Heart right ventricle (tissue), 16 donors: Measurements from ENCODE around the gene ERG28. TPM values are rescaled to one million over a fixed set of nuclear protein-coding genes. Genes with fewer than 3 reads are reported as not detected.

Experiments
- ATAC-seq, 8 donors: fragments of 200-7000 bp; cut with Tn5 transposase; one replicate each; pipeline ENCODE4 v1.9.1; 2020; ENCODE audit warnings: mild to moderate bottlenecking in 8 of 8, moderate library complexity in 8 of 8, moderate number of reproducible peaks in 1 of 8
- DNase-seq, 2 donors: peaks; one replicate each; pipeline ENCODE4 v3.0.0-alpha.2; 2020
- H3K27ac ChIP-seq, 10 donors: fragments of 200-600 bp; sonication (generic) in 2 of 10; one replicate each; pipeline versions ENCODE4 v1.5.0 to v1.8.0; 2020 to 2022; ENCODE audit warnings: mild to moderate bottlenecking in 3 of 10
- H3K27me3 ChIP-seq, 7 donors: fragments of 200-600 bp; one replicate each; pipeline ENCODE4 v1.8.0; 2021 to 2022; ENCODE audit warnings: mild to moderate bottlenecking in 2 of 7
- H3K36me3 ChIP-seq, 9 donors: fragments of 200-600 bp; sonication (generic) in 1 of 9; one replicate each; pipeline versions ENCODE4 v1.5.0 to v1.8.0; 2020 to 2022; ENCODE audit warnings: mild to moderate bottlenecking in 2 of 9
- H3K4me1 ChIP-seq, 9 donors: fragments of 200-600 bp; sonication (generic) in 1 of 9; one replicate each; pipeline versions ENCODE4 v1.5.0 to v1.8.0; 2020 to 2022; ENCODE audit warnings: mild to moderate bottlenecking in 4 of 9
- H3K4me3 ChIP-seq, 10 donors: fragments of 200-600 bp; sonication (generic) in 2 of 10; one replicate each; pipeline versions ENCODE4 v1.5.0 to v1.8.0; 2020 to 2022; ENCODE audit warnings: mild to moderate bottlenecking in 7 of 10, moderate library complexity in 2 of 10
- H3K9me3 ChIP-seq, 11 donors: fragments of 200-600 bp in 10 of 11; sonication (generic) in 2 of 11; one replicate each; pipeline versions ENCODE4 v1.5.0 to v1.8.0; 2013 to 2022; ENCODE audit warnings: mild to moderate bottlenecking in 2 of 11, control low read depth in 1 of 11, moderate library complexity in 1 of 11
- WGBS, 2 donors: extraction: QIAGEN DNeasy Blood & Tissue Kit; methylation state at CpG; one replicate each; pipeline ENCODE4 v1.1.7; 2013; ENCODE audit warnings: inconsistent platforms in 1 of 2; 5-methylcytosine and 5-hydroxymethylcytosine counted together
- intact Hi-C, 10 donors: fragments of 100-400 bp; cut with DNase I; formaldehyde crosslinking; loops; one replicate each; pipeline versions ENCODE4 v1.11.1 to v1.14.2; 2022
- polyA plus RNA-seq, 2 donors: library from polyadenylated mRNA; stranded (reverse); fragments of 200-250 nt; gene quantifications; one replicate each; pipeline ENCODE4 v1.2.3, GENCODE V29; 2013
- total RNA-seq, 10 donors: library from RNA; stranded (reverse); fragmentation: NEBNext Ultra II Directional in 3 of 10; extraction: Animal tissue kit (Norgen Biotek cat#: 25700) in 3 of 10; gene quantifications; one replicate each; pipeline versions ENCODE4 v1.2.1 to v1.2.4, GENCODE V29; 2021 to 2023
- TF ChIP-seq, protein P1 (sequence below), 9 donors: fragments of 200-600 bp; sonication (generic) in 2 of 9; IDR thresholded peaks; one replicate each; pipeline versions ENCODE4 v1.5.0 to v1.8.0; 2021 to 2022; ENCODE audit warnings: antibody characterized with exemption in 9 of 9, mild to moderate bottlenecking in 5 of 9, moderate library complexity in 1 of 9
- donor health status: Arrhythmogenic right ventricular cardiomyopathy.
- donor health status: ischemic (EF 13 %, LVEDD 7.1; RV severe dilation, severe dysfunction).
- donor health status: healthy with polysubstance abuse.
- donor health status: DM: no; HTN: yes; CAD: no.
- donor health status: DM: no; HTN: no; CAD: no.
- donor health status: ischemic (EF 25% LVEDD 6.9; RV normal size, moderate dysfunction).
- donor health status: ischemic (EF 25% LVEDD 5.7; RV mildly dilated, moderate dysfunction).
- donor health status: healthy.
- donor health status: DM: yes; HTN: yes; CAD: no.
- donor health status: Ischemic cardiomyopathy.
- donor health status: ischemic (EF 35%, LVEDD 5.7; RV mildly dilated, moderate dysfunction).
- donor health status: nonischemic (EF 11% LVEDD 7.7; RV severe dilation, severe dysfunction).
- donor health status: DM: yes; HTN: yes; CAD: no.
- donor health status: PGD.
- donor health status: ischemic (EF 29% LVEDD 5.4; RV normal size, mild dysfunction).
- donor health status: nonischemic (EF 23%, LVEDD 6.1; RV moderate dilation, normal function).

ERG28 gene
- total and polyA plus RNA-seq, 12 donors, result 6.3 to 14.6 (median 6.9) TPM

DNA sequence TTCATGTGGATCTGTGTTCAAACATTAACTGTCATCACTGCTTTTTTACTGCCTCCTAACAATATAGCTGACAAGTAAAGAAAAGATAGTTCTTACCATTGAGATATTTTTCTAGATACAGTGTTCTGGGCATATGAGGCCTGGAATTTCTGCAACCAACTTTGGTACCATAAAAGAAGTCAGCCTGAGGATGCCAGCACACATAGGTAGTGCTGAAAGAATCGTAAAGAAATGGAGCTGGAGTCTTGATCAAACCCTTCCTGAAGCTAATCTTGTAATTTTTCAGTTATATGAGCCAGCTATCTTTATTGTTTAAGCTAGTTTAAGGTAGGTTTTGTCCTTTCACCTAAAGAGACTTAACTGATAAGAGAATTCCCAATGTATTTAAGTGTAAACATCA lies 11.3 kb downstream of the ERG28 start:
- no peak for ATAC-seq
- intact Hi-C loops, result no loop called here
- Histone ChIP-seq H3K4me1 (peaks cover 0 to 22% (median 10%) of the 10 kb centered on the region in 9 donors), H3K27ac (peak overlapping the region in 3 of 10 donors; percentile 52 to 77 (median 55)), H3K4me3 (no peak overlapping the region), H3K27me3 (no peaks in the 10 kb centered on the region), H3K9me3 (no peaks in the 10 kb centered on the region), H3K36me3 (peaks cover 0 to 75% (median 21%) of the 10 kb centered on the region in 9 donors)
- 91 to 100% methylated on average over 1 of the region's 1 CpG for WGBS, 2 donors
- TF ChIP-seq, protein P1, sequence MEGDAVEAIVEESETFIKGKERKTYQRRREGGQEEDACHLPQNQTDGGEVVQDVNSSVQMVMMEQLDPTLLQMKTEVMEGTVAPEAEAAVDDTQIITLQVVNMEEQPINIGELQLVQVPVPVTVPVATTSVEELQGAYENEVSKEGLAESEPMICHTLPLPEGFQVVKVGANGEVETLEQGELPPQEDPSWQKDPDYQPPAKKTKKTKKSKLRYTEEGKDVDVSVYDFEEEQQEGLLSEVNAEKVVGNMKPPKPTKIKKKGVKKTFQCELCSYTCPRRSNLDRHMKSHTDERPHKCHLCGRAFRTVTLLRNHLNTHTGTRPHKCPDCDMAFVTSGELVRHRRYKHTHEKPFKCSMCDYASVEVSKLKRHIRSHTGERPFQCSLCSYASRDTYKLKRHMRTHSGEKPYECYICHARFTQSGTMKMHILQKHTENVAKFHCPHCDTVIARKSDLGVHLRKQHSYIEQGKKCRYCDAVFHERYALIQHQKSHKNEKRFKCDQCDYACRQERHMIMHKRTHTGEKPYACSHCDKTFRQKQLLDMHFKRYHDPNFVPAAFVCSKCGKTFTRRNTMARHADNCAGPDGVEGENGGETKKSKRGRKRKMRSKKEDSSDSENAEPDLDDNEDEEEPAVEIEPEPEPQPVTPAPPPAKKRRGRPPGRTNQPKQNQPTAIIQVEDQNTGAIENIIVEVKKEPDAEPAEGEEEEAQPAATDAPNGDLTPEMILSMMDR (IDR thresholded peaks at IDR 0.05), result no peak
- no peak for DNase-seq

DNA sequence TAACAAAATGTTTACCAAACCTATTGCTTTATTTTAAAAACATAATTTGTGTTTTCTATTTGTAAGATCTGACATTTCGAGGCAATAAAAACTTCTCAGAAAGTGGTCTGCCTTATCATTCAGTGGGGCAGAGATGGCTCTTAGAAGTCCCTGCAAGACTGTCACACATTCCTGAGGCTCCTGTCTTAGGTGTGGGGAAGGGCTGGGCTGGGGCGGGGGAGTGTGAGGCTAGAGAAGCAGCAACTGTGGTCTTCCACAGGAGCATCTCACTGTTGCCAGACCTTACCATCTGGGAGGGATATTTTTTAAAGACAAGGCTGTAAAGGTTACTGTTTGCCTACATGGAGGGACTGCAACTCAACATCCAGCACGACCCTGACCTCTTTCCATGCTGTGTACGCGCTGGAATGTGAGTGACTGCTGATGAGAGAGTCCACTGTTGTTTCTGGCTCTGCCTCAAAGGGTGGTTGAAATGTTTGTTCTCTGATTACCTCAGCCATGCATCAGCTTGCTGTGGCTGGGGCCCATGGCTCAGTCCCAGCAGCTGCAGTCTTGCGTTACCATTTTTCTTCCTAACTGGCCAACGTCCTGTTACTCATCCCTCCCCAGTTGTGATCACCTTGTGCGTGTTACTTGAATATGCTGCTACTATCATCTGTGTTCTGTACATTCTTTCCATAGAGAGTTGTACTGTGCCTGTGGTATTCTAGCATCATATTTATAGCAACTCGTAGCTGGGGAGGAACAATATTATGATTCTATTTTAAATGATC lies 12.4 kb downstream of the ERG28 start:
- Histone ChIP-seq H3K27me3 (no peaks in the 10 kb centered on the region), H3K27ac (peak overlapping the region in 9 of 10 donors; percentile 24 to 77 (median 69)), H3K36me3 (peaks cover 0 to 75% (median 21%) of the 10 kb centered on the region in 9 donors), H3K9me3 (no peaks in the 10 kb centered on the region), H3K4me3 (no peak overlapping the region), H3K4me1 (peaks cover 0 to 20% (median 10%) of the 10 kb centered on the region in 9 donors)
- intact Hi-C loops, result no loop called here
- peak; percentile 83 to 96 (median 92) for ATAC-seq
- TF ChIP-seq, protein P1 (IDR thresholded peaks at IDR 0.05), result no peak
- 38 to 55% methylated on average over 9 of the region's 9 CpGs for WGBS, 2 donors
- DNase-seq, result peak; percentile 24 to 50

DNA sequence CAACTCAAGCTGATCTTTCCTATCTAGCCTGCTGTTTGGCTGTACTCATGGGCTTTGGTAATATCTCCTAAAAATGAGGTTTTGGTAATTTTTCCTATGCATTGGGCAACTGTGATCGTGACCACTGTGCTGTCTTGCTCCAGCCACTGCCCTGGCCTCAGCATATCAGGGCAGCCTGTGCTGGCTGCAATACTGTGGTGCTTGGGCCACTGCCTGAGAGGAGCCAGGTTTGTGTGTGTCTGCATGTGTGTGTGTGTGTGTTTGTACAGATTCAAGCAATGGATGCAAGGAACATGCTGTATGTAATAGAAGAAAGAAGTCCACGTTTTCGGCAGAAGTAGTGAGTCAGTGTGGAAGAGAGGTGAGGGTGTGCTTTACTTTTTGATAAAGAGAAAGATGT lies 13.0 kb downstream of the ERG28 start:
- H3K9me3 ChIP-seq, result no peaks in the 10 kb centered on the region
- H3K36me3 ChIP-seq, result peaks cover 0 to 73% (median 21%) of the 10 kb centered on the region in 9 donors
- DNase-seq (peak in 1 of 2 donors; percentile 33), ATAC-seq (peak; percentile 39 to 89 (median 74))
- 49 to 50% methylated on average over 3 of the region's 3 CpGs for WGBS, 2 donors
- TF ChIP-seq, protein P1 (IDR thresholded peaks at IDR 0.05), result no peak
- no peaks in the 10 kb centered on the region for H3K27me3 ChIP-seq
- peaks cover 0 to 20% (median 10%) of the 10 kb centered on the region in 9 donors for H3K4me1 ChIP-seq
- no peak overlapping the region for H3K4me3 ChIP-seq
- peak overlapping the region in 7 of 10 donors; percentile 52 to 77 (median 71) for H3K27ac ChIP-seq
- intact Hi-C loops, result no loop called here

DNA sequence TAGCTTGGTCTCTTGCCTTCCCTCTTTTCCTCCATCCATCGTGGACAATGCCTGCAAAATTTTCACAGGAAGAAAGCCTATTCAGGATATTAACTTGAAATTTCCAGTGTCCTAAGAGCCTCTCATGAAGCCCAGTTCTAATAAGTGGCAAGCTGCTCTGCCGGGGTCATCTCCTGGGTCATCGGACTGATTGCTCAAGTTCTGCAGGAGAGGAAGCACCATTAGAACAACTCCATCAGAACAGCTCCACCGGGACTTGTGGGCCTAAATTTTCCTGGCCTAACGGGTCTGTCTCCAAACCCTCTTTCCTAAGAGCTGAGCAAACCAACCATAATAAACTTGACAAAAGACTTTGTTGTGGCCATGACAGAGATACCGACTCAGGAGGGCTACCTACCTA lies 13.9 kb downstream of the ERG28 start:
- no peaks in the 10 kb centered on the region for H3K27me3 ChIP-seq
- TF ChIP-seq, protein P1 (IDR thresholded peaks at IDR 0.05), result no peak
- intact Hi-C loops, result no loop called here
- WGBS, 2 donors, result 82 to 87% methylated on average over 6 of the region's 6 CpGs
- no peak for DNase-seq
- H3K9me3 ChIP-seq, result no peaks in the 10 kb centered on the region
- H3K4me3 ChIP-seq, result no peak overlapping the region
- H3K36me3 ChIP-seq, result peaks cover 0 to 73% (median 18%) of the 10 kb centered on the region in 9 donors
- ATAC-seq, result no peak
- peaks cover 0 to 20% (median 10%) of the 10 kb centered on the region in 9 donors for H3K4me1 ChIP-seq
- no peak overlapping the region for H3K27ac ChIP-seq
